ENCODE measurements around the gene ARPC2.

DNA sequence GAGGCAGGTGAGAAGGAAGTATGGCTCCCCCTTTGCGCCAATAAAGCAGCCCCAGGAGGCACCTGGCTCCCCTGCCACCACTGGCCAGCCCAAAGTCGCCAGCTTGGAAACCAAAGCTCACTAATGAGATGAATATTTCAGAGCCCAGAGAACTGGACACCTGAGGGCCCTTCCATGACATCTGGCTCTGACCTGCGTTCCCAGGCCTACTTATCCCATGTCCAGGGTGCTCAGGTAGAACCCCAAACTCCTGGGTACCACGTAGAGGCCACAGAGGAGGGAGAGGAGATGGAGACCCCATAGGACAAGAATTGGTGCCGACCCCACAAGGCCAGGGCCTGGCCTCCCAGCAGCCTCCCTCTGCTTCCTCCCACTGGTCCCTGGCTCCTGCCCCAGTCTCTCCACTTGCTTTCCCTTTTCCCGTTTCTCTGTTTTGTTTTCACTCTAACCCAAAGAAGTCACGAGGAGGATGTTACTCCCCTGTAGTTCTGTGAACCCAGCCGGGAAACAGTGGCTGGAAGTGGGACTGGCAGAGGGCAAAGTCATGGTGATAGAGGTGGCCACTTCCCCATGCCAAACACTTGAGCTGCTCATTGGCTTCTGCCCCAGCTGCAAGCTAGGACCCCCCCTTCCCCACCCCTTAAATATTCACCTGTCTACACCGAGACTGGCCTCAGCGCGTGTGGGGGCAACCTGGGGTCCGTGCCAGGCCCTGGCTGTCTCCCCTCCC lies 74.5 kb downstream of the ARPC2 start:
- TF ChIP-seq, protein P1, sequence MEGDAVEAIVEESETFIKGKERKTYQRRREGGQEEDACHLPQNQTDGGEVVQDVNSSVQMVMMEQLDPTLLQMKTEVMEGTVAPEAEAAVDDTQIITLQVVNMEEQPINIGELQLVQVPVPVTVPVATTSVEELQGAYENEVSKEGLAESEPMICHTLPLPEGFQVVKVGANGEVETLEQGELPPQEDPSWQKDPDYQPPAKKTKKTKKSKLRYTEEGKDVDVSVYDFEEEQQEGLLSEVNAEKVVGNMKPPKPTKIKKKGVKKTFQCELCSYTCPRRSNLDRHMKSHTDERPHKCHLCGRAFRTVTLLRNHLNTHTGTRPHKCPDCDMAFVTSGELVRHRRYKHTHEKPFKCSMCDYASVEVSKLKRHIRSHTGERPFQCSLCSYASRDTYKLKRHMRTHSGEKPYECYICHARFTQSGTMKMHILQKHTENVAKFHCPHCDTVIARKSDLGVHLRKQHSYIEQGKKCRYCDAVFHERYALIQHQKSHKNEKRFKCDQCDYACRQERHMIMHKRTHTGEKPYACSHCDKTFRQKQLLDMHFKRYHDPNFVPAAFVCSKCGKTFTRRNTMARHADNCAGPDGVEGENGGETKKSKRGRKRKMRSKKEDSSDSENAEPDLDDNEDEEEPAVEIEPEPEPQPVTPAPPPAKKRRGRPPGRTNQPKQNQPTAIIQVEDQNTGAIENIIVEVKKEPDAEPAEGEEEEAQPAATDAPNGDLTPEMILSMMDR (conservative IDR thresholded peaks at IDR 0.05), result no peak
- no peak for TF ChIP-seq EZH2 (IDR thresholded peaks at IDR 0.05; ENCODE audit: low read depth)
